HUES64 (cell line): ENCODE measurements around the gene ZDHHC9.

ENCODE experiments used
- H3K27ac ChIP-seq: 2 replicates; pipeline ENCODE4 v1.7.0; 2013; ENCODE audit warnings: low read depth, low read length, inconsistent platforms
- H3K27me3 ChIP-seq: 2 replicates; pipeline ENCODE4 v1.6.1; 2013; ENCODE audit warnings: mild to moderate bottlenecking, low read length; ENCODE audit not compliant: insufficient read depth
- H3K36me3 ChIP-seq: 2 replicates; pipeline ENCODE4 v1.6.1; 2013; ENCODE audit warnings: mild to moderate bottlenecking, low read length; ENCODE audit not compliant: insufficient read depth
- H3K4me1 ChIP-seq: 2 replicates; pipeline ENCODE4 v1.6.1; 2013; ENCODE audit warnings: mild to moderate bottlenecking, low read length, moderate library complexity; ENCODE audit not compliant: insufficient read depth
- H3K4me3 ChIP-seq: 2 replicates; pipeline ENCODE4 v1.5.1; 2013; ENCODE audit warnings: mild to moderate bottlenecking, low read length, moderate library complexity
- H3K9ac ChIP-seq: 2 replicates; pipeline ENCODE4 v1.6.1; 2013; ENCODE audit warnings: mild to moderate bottlenecking, low read depth, low read length
- H3K9me3 ChIP-seq: 2 replicates; pipeline ENCODE4 v1.6.1; 2013; ENCODE audit warnings: low read depth, low read length; ENCODE audit not compliant: insufficient read depth
- WGBS: fragments of 150-250, 120-280 bp; methylation state at CpG from one replicate; pipeline ENCODE4 v1.1.7; 2013; ENCODE audit warnings: missing lambda C conversion rate; 5-methylcytosine and 5-hydroxymethylcytosine counted together

The ZDHHC9 gene

DNA sequence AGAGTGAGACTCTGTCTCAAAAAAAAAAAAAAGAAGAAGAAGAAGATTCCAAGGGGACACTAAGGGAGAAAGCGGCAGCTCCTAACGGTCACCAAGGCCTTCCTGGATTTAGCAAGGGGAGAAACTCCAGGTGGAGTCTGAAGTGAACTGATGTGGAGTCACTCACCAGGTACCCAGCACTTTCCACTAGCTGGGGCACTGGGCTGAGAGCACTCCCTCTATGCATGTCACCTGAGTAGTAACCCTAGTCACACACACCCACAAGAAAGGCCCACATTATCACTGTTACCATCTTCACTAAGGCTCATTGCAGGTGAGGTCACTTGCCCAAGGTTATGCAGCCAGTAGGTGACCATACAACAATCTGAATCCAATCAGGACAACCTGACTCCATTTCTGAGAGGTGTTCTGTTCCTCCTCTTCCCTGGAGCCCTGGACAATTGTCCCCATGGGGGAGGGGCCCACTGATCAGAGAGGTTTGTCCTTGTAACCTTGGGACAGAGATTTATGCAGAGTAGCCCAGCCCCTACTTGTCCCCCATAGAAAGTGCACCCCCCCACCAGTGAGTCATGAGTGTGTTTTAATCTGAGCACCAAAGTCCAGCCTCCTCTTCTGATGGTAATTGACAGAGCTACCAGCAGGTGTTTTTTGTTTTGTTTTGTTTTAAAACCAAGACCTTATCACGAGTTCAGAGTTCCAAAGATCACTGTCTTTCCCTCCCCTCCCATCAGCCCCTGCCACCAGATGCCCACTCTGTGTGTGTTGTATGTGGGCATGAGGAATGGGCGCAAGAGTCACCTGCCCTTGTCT is 69.8 kb downstream of the ZDHHC9 start:
- Histone ChIP-seq H3K4me1 (no peaks in the 10 kb centered on the region), H3K27me3 (no peaks in the 10 kb centered on the region), H3K9ac (no peak overlapping the region), H3K36me3 (no peaks in the 10 kb centered on the region), H3K9me3 (no peaks in the 10 kb centered on the region), H3K4me3 (no peak overlapping the region), H3K27ac (no peak overlapping the region)
- WGBS, result 97% methylated on average over 2 of the region's 4 CpGs

- WGBS, result 85% methylated on average over 12 of the region's 14 CpGs
- Histone ChIP-seq H3K27ac (no peak overlapping the region), H3K9ac (no peak overlapping the region), H3K27me3 (no peaks in the 10 kb centered on the region), H3K36me3 (no peaks in the 10 kb centered on the region), H3K4me1 (no peaks in the 10 kb centered on the region), H3K9me3 (no peaks in the 10 kb centered on the region), H3K4me3 (no peak overlapping the region)
Measured at GRCh38 chrX:129772796-129773431, 70.8 kb downstream of the ZDHHC9 start.

DNA sequence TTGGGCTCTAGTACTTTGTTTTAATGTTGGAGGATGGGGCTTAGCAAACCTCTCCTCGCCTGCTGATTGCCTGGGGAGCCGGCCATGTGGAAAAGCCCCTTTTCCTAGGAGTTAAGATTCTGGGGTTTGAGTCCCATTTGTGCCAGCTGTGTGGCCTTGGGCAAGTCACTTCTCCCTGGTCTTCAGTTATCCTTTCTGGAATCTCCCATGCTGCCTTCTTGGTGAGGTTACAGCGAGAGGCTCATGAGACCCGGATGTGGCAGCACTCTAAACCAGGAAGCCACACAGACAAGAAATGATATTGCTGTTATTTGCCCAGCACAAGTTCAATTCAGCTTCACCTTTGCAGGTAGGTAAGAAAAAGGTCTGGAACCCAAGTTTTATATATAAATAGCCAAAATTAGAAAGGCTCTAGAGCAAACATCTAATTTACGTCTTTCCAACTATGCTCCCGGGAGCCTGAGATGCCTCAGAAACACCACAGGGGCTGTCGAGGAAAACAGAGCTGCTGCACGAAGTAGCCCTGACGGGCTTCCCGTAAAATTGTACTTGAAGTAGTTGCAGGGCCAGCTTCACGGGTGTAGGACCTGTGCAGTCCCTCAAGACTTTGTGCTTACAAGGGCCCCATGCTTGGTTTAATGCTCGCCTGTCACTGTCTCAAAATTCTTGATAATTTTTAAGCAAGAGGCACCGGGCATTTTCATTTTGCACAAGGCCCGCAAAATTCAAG is 72.3 kb downstream of the ZDHHC9 start:
- Histone ChIP-seq H3K4me1 (no peaks in the 10 kb centered on the region), H3K9me3 (no peaks in the 10 kb centered on the region)
- 92% methylated on average over 14 of the region's 14 CpGs for WGBS

DNA sequence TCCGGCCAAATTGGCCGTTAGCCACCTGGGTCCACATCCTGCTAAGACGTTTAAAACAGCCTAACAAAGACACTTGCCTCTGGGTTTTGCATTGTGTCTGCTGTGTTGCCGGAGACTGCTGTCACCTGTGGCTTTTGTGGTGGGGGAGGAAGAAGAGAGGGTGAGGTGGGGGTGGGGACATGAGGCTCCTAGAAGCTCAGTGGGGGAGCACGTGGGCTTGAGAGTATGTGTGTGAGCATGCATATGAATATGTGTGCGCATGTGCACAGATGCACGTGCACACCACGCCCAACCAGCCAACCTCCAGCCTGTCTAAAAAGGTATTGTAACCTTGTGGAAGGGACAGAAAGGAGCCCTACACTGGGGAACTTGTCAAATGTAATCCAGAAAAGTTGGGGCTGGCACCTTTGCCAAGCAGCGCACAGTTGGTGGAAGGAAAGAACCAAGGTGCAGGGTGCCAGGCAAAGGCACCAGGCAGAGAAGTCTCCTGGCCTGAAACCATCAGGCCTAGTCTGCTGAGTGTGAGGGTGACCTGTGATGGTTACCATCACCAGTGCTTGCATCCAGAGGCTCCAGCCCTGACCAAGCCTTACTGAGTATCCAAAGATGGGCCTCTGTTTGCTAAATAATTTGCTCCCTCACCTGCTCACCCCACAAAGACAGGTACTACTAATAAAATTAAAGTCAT is 74.1 kb downstream of the ZDHHC9 start:
- 68% methylated on average over 9 of the region's 9 CpGs for WGBS
- H3K4me3 ChIP-seq, result no peak overlapping the region
- H3K36me3 ChIP-seq, result no peaks in the 10 kb centered on the region
- no peak overlapping the region for H3K27ac ChIP-seq
- H3K27me3 ChIP-seq, result no peaks in the 10 kb centered on the region
- H3K9ac ChIP-seq, result no peak overlapping the region
- no peaks in the 10 kb centered on the region for H3K9me3 ChIP-seq
- H3K4me1 ChIP-seq, result no peaks in the 10 kb centered on the region

More for the DNA sequence above, 72.3 kb downstream of the ZDHHC9 start:
- no peaks in the 10 kb centered on the region for H3K27me3 ChIP-seq
- H3K36me3 ChIP-seq, result no peaks in the 10 kb centered on the region
- H3K4me3 ChIP-seq, result no peak overlapping the region
- H3K9ac ChIP-seq, result no peak overlapping the region
- H3K27ac ChIP-seq, result no peak overlapping the region

GRCh38 chrX:129768586-129769466 is 74.9 kb downstream of the ZDHHC9 start:
- H3K9ac ChIP-seq, result no peak overlapping the region
- H3K36me3 ChIP-seq, result no peaks in the 10 kb centered on the region
- WGBS, result 90% methylated on average over 8 of the region's 8 CpGs
- no peaks in the 10 kb centered on the region for H3K4me1 ChIP-seq
- no peak overlapping the region for H3K27ac ChIP-seq
- no peak overlapping the region for H3K4me3 ChIP-seq
- H3K27me3 ChIP-seq, result no peaks in the 10 kb centered on the region
- no peaks in the 10 kb centered on the region for H3K9me3 ChIP-seq

- Histone ChIP-seq H3K27ac (no peak overlapping the region), H3K9me3 (no peaks in the 10 kb centered on the region), H3K4me3 (no peak overlapping the region), H3K9ac (no peak overlapping the region), H3K27me3 (no peaks in the 10 kb centered on the region), H3K36me3 (no peaks in the 10 kb centered on the region), H3K4me1 (no peaks in the 10 kb centered on the region)
- WGBS, result 98% methylated on average over 8 of the region's 8 CpGs
Measured at GRCh38 chrX:129768186-129768585, 75.5 kb downstream of the ZDHHC9 start.

DNA sequence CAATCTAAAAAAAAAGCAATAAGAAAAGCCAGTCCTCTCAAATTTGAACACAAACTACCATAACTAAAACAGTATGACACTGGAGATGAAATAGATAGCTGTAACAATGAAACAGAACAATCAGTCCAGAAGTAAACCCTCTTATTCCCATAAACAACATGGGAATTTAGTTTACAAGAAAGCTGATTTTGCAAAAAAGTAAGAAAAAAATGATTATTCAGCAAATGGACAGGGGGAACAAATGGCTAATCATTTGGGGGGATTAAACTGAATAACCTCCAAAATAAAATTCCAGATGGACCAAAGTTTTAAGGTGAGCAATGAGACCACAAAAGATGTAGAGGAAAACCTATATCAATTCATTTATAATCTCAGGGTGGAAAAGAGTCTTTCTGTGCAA is 80.0 kb downstream of the ZDHHC9 start:
- no peak overlapping the region for H3K27ac ChIP-seq
- H3K4me1 ChIP-seq, result no peaks in the 10 kb centered on the region
- H3K4me3 ChIP-seq, result no peak overlapping the region
- H3K36me3 ChIP-seq, result no peaks in the 10 kb centered on the region
- no peak overlapping the region for H3K9ac ChIP-seq
- H3K9me3 ChIP-seq, result no peaks in the 10 kb centered on the region
- H3K27me3 ChIP-seq, result no peaks in the 10 kb centered on the region

- H3K9ac ChIP-seq, result no peak overlapping the region
- no peaks in the 10 kb centered on the region for H3K36me3 ChIP-seq
- H3K27me3 ChIP-seq, result no peaks in the 10 kb centered on the region
- no peaks in the 10 kb centered on the region for H3K4me1 ChIP-seq
- WGBS, result 93% methylated on average over 3 of the region's 3 CpGs
- no peak overlapping the region for H3K27ac ChIP-seq
- H3K9me3 ChIP-seq, result no peaks in the 10 kb centered on the region
- no peak overlapping the region for H3K4me3 ChIP-seq
Measured at GRCh38 chrX:129762448-129762847, 81.2 kb downstream of the ZDHHC9 start.

- Histone ChIP-seq H3K36me3 (no peaks in the 10 kb centered on the region), H3K27ac (no peak overlapping the region), H3K27me3 (no peaks in the 10 kb centered on the region), H3K9me3 (no peaks in the 10 kb centered on the region), H3K9ac (no peak overlapping the region), H3K4me1 (no peaks in the 10 kb centered on the region), H3K4me3 (no peak overlapping the region)
- 95% methylated on average over 4 of the region's 4 CpGs for WGBS
Measured at GRCh38 chrX:129761596-129761995, 82.1 kb downstream of the ZDHHC9 start.

GRCh38 chrX:129760981-129761380 is 82.7 kb downstream of the ZDHHC9 start:
- Histone ChIP-seq H3K9ac (no peak overlapping the region), H3K36me3 (no peaks in the 10 kb centered on the region), H3K4me1 (no peaks in the 10 kb centered on the region), H3K4me3 (no peak overlapping the region), H3K9me3 (no peaks in the 10 kb centered on the region), H3K27ac (no peak overlapping the region), H3K27me3 (no peaks in the 10 kb centered on the region)
- WGBS, result 100% methylated on average over 3 of the region's 6 CpGs
